IMR-90 (cell line): Measurements from ENCODE around the gene PDGFD.

Source experiments
- CHD1 ChIP-seq: IDR thresholded peaks from 2 replicates; pipeline ENCODE4 v1.6.1; 2012; ENCODE audit warnings: low read depth, low read length, improper control_type of control experiment
- NFE2L2 ChIP-seq: fragments of 150-350 bp; IDR thresholded peaks from 2 replicates; pipeline ENCODE4 v1.6.1; 2016; ENCODE audit warnings: low read depth, mild to moderate bottlenecking, low read length
- POLR2A ChIP-seq: IDR thresholded peaks from 2 replicates; pipeline ENCODE4 v1.6.1; 2012; ENCODE audit warnings: mild to moderate bottlenecking, low read depth, low read length
- RFX5 ChIP-seq: IDR thresholded peaks from 2 replicates; pipeline ENCODE4 v1.8.0; 2012; ENCODE audit warnings: low read depth, mild to moderate bottlenecking, low read length, moderate library complexity
- SMC3 ChIP-seq: fragments of 150-350 bp; IDR thresholded peaks from 2 replicates; pipeline ENCODE4 v1.6.1; 2016; ENCODE audit warnings: low read depth, mild to moderate bottlenecking, antibody characterized with exemption, low read length, moderate library complexity
- TF ChIP-seq, protein P1 (sequence below): conservative IDR thresholded peaks from 2 replicates; pipeline ENCODE4 v1.5.1; 2012; ENCODE audit warnings: mild to moderate bottlenecking, low read depth, low read length, improper control_type of control experiment

GRCh38 chr11:103967985-103968384, 196.0 kb downstream of the PDGFD start:
- no peak for TF ChIP-seq SMC3
- TF ChIP-seq, protein P1, sequence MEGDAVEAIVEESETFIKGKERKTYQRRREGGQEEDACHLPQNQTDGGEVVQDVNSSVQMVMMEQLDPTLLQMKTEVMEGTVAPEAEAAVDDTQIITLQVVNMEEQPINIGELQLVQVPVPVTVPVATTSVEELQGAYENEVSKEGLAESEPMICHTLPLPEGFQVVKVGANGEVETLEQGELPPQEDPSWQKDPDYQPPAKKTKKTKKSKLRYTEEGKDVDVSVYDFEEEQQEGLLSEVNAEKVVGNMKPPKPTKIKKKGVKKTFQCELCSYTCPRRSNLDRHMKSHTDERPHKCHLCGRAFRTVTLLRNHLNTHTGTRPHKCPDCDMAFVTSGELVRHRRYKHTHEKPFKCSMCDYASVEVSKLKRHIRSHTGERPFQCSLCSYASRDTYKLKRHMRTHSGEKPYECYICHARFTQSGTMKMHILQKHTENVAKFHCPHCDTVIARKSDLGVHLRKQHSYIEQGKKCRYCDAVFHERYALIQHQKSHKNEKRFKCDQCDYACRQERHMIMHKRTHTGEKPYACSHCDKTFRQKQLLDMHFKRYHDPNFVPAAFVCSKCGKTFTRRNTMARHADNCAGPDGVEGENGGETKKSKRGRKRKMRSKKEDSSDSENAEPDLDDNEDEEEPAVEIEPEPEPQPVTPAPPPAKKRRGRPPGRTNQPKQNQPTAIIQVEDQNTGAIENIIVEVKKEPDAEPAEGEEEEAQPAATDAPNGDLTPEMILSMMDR, result no peak
- TF ChIP-seq CHD1, result no peak
- TF ChIP-seq POLR2A, result no peak
- TF ChIP-seq NFE2L2, result no peak
- TF ChIP-seq RFX5, result no peak
